ENCODE data around the gene CCDC3.
"Not testable (repeated sequence)": the region's sequence is repeated elsewhere in the genome, so short reads cannot be mapped to it uniquely, and the experiment has no call there.

CCDC3 gene

GRCh38 chr10:12887780-12888179 is 113.7 kb downstream of the CCDC3 start:
- no peak for DNase-seq (ENCODE audit: low read depth in 2 of 2)

DNA sequence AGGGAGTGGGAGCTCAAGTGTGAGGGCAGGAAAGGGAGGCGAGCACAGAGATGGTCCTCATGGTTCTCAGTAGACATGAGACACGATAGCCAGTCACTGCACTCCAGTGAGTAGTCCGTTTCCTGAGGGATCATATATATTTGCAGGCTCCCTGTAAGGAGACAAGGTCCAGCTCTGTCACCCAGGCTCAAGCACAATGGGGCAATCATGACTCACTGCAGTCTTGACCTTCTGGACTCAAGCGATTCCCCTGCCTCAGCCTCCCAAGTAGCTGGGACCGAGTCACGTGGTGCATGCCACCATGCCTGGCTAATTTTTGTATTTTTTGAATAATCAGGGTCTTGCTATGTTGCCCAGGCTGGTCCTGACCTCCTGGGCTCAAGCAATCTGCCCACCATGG is 116.7 kb downstream of the CCDC3 start:
- no peak for DNase-seq (ENCODE audit: low read depth in 2 of 2)

DNA sequence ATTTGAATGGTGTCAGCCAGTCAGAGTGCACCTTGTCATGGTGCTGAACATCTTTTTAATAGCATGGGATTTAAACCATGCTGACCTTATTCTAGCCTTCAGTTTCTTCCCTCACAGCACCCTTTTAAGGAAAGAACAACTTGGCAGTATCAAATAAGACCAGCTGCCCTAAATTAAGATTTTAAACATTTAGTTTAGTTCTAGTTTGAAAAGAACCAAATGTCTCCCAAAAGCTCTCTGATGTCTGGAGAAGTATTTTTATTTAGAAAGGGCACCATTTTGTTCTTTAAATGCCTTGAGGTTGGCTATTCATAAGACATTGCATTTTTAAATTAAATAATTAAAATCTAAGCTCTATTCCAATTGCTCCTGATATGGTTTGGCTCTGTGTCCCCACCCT is 121.1 kb downstream of the CCDC3 start:
- DNase-seq (ENCODE audit: low read depth in 2 of 2): no peak

DNA sequence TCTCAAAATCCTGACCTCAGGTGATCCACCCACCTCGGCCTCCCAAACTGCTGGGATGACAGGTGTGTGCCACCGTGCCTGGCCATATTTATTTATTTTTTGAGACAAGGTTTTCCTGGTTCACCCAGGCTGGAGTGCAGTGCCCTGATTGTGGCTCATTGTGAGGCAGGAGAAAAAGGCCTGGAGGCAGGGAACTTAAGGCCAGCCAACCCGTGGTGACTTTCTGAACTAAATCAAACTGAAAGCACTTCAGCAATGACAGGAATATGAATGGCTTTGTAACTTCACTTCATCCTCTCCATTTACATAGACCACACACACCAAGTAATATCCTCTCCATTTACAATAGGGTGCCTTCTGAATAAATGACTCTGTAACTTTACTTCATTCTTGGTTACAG is 124.4 kb downstream of the CCDC3 start:
- DNase-seq (ENCODE audit: low read depth in 2 of 2): no peak

- DNase-seq (ENCODE audit: low read depth in 2 of 2): no peak
Measured at GRCh38 chr10:12876266-12876665, 125.2 kb downstream of the CCDC3 start.

GRCh38 chr10:12875100-12875499 is 126.4 kb downstream of the CCDC3 start:
- DNase-seq (ENCODE audit: low read depth in 2 of 2): no peak

- no peak for DNase-seq (ENCODE audit: low read depth in 2 of 2)
Measured at GRCh38 chr10:12874501-12874900, 127.0 kb downstream of the CCDC3 start.

DNA sequence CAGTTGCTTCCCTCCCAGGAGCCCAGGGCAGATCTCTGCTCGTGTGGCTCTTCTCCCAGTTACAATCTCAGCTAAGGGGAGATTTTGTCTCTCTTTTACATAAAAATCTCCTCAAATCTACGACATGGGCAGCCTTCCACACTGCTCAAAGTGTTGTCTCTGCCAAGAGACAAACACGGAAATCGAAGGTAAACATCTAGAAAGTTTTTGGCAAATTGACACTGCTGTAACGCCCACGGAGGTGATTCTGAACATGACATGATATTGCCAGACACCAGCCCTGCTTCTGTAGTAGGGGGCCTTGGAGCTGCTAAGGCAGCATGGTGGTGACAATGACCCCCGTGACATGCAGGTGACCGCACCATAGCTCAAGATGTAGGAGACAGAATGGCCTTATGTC is 128.3 kb downstream of the CCDC3 start:
- no peak for DNase-seq (ENCODE audit: low read depth in 2 of 2)

DNA sequence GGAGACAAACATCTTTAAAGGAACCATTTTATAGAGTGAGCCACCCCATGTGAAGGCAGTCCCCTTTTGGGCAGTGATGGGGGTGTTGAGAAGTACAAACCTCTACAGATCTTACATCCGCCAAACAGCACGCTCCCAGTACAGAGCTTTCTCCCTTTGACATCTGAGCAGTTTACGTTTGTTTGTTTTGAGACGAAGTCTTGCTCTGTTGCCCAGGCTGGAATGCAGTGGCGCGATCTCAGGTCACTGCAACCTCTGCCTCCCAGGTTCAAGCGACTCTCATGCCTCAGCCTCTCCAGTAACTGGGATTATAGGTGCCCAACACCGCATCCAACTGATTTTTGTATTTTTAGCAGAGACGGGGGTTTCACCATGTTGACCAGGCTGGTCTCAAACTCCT is 128.9 kb downstream of the CCDC3 start:
- DNase-seq (ENCODE audit: low read depth in 2 of 2): no peak

DNA sequence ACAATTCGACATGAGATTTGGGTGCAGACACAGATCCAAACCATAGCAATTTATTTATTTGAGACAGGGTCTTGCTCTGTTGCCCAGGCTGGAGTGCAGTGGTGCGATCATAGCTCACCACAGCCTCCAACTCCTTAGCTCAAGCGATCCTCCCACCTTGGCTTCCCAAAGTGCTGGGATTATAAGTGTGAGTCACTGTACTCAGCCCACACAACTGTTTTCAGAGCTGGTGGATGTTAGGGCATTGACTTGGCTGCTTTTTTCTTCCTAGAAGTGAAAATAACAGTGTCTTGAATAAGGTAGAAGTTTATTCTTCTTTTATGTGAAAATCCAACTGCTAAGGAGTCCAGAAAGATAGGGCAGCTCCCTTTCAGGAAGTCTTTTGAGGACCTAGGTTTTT is 132.1 kb downstream of the CCDC3 start:
- no peak for DNase-seq (ENCODE audit: low read depth in 2 of 2)

DNA sequence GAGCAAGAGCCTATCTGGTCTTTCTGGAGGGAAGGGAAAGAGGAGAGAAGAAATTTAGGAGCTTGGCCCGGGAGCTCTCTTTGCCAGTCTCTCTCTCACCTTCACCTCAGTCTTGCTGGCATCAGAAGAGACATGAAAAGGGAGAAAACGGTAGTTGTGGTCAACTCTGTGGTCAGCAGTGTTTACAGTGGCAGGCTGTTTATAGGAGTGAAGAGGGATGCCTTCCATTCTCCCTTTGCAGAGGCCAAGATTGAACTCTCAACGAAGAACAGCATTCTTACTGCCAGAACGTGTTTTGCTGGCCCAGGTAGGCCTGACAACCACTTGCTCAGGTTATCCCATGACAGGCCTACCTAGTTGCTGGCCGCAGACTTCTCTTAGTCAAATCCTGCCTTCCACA is 133.3 kb downstream of the CCDC3 start:
- DNase-seq (ENCODE audit: low read depth in 2 of 2): no peak

GRCh38 chr10:12865515-12865914 is 136.0 kb downstream of the CCDC3 start:
- DNase-seq (ENCODE audit: low read depth in 2 of 2): not testable (repeated sequence)

DNA sequence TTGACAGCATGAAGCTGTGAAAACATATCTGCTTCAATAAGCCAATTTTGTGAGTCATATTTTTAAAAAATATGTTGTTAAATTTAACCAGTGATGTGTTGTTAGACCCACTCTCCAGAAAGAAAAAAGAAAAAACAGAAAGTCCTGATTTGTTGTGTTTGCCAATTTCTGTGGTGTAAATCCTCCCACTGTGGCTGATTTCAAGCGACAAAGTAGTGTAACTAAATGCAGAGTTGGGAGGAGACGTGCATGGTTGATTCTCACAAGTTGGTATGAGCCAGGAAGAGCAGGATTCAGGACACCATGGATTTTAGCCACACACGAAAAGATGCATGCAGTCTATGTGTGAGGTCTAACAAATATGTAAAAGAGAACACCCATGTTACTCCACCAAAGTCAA is 139.1 kb downstream of the CCDC3 start:
- no peak for DNase-seq (ENCODE audit: low read depth in 2 of 2)

DNA sequence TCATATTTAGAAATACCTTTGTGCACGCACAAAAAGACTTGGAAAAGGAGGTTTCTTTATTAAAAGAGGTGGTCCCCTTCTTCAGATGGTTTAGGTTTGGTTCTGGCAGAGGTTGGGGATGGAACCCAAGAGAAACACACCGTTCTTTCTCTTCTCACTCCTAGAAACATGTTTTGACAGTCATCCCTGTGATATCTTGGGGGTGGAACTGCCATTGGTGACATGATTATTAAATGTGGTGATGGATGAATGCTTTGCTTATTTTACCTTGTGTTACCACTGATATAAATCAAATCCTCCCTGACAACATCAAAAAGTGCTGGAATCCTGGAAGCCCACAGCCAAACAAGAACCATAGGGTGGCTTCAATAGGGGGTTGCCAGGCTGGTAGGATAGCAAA is 146.5 kb downstream of the CCDC3 start:
- DNase-seq (ENCODE audit: low read depth in 2 of 2): no peak

DNA sequence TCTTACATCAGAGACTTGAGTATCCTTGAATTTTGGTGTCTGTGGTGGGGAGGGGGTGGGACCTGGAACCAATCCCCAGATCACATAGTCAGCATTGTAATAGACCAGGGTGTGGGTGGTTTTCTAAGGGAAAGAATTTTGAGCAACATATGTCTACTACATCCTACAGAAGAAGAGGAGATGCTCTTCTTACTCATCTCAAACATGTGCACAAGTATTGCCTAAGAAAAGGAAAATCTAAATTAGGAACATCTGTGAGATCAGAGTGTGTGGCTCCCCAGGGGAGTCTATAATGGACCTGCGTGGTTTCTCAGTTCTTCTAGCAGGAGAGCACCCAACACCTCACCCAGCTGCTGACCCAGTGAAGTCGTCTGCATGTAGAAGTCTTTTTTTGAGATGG is 148.8 kb downstream of the CCDC3 start:
- no peak for DNase-seq (ENCODE audit: low read depth in 2 of 2)

DNA sequence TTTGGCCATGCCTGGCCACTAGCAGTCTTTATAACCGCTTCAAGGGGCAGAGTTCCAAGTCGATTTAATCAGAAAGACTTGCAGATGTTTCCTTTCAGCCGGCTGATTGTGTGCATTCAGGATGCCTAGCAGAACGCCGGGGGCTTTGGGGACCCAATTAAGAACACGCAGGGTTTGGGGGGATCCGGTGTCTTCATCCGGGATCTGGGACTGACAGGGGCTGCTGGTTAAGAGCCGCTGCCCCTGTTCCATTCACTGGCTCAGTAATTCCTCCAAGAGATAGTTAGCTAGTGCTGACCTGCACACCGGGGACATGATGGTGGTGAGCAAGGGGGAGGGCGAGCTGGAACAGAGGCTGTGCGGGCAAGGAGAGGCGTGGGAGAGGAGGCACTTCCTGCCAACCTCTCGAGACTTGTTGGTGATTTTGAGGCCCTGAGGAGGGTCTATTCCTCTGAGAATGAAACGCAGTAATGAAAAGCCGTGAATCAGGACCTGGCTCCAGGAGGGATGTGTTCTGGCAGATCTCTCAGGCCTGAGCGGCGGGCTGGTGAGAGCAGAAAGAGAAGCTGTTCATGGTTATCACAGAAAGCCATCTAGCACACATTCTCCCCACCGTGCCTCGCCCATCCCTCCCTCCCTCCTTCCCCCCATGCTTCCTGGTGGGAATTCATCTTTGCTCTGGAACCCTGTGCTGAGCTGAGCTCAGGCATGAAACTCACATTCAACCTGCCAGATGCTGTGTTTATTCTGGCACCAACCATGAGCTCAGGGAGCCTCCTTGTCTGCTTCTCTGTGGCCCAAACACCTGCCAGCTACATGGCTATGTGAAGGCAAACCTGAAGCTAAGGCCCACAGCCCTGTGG is 152.0 kb downstream of the CCDC3 start:
- DNase-seq (ENCODE audit: low read depth in 2 of 2): no peak

DNA sequence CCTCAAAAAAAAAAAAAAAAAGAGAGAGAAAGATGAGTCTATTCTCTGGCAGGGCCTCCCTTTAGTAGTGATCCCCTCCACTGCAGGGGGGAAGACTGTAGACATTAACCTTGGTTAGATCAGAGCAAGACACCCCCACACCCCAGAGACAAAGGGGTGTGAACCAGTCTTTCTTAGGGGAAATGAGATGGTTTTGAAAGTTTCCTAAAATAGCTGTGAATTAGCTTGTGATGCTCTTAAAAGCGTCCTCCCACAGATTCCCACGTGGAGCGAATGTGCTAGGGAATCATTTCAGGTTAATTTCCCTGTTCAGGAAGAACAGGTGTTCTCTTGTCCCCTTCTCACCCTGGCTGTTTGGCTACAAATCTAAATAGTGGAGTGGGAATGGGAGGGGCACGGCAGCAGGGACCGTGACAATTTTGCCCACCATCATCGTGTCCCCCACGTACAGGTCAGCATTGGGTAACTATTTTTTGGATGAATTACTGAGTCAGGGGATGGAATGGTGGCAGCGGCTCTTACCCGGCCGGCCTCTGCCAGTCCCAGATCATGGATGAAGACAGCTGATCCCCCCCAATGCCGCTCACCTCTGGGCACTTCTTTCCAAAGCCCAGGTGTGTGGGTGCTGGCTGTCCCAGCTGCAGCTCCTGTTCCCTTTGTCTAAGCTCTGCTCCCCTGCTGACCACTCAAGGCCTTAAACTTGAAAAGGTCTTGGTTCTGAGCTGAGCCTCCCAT is 152.9 kb downstream of the CCDC3 start:
- no peak for DNase-seq (ENCODE audit: low read depth in 2 of 2)

GRCh38 chr10:12847361-12847975 is 154.0 kb downstream of the CCDC3 start:
- no peak for DNase-seq (ENCODE audit: low read depth in 2 of 2)

DNA sequence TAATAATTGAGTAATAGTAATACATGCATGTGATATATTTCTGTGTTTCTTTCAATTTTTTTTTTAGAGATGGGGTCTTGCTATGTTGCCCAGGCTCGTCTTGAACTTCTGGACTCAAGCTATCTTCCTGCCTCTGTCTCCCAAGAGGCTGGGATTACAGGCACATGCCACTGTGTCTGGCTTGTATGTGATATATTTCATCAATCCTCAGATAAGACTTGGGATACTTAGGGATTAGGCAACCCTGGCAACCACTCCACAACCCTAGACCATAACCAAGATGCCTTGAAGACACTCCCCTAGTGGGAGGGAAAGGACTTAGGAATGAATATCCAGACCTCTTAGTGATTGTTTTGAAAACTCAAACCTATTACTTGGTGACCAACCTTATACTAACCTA is 154.8 kb downstream of the CCDC3 start:
- DNase-seq (ENCODE audit: low read depth in 2 of 2): no peak

All from stimulated activated CD4-positive, alpha-beta T cell treated with anti-CD3 and anti-CD28 coated beads, Interleukin-1b, Interleukin-23, amount 100 ng/mL, for 4 hours (primary cell).